Effector CD4-positive, alpha-beta T cell (primary cell): ENCODE results near the gene NOD2.

Experiments used
- DNase-seq: peaks from one replicate; pipeline ENCODE4 v3.0.0-alpha.2; 2020
- total RNA-seq: gene quantifications from one replicate; lab custom pipeline; 2026; lab: John Stamatoyannopoulos, UW

Gene NOD2
- 23.8 reads per million, percentile 51 among the genes with 10 or more reads in this experiment for total RNA-seq

GRCh38 chr16:50692999-50693781, at the start of gene NOD2:
Gene NOD2, plus strand, starts transcription at chr16:50693606. Its CDS starts 5,890 bp downstream, at chr16:50699496.
- DNase-seq = peak; percentile 16

GRCh38 chr16:50644245-50644644, 49.2 kb upstream of the NOD2 start:
- no peak for DNase-seq

- no peak for DNase-seq
These were observed 48.7 kb upstream of the NOD2 start for GRCh38 chr16:50644729-50645128.

- no peak for DNase-seq
These were observed 47.7 kb upstream of the NOD2 start for GRCh38 chr16:50645563-50646220.

GRCh38 chr16:50646345-50646744, 47.1 kb upstream of the NOD2 start:
- DNase-seq = no peak

GRCh38 chr16:50651835-50652438, 41.5 kb upstream of the NOD2 start:
- DNase-seq = no peak

GRCh38 chr16:50652836-50653425, 40.5 kb upstream of the NOD2 start:
- no peak for DNase-seq

- DNase-seq = no peak
These were observed 39.5 kb upstream of the NOD2 start for GRCh38 chr16:50653633-50654519.

- DNase-seq = no peak
These were observed 37.8 kb upstream of the NOD2 start for GRCh38 chr16:50655558-50656055.

GRCh38 chr16:50657241-50657640, 36.2 kb upstream of the NOD2 start:
- DNase-seq = no peak

GRCh38 chr16:50659806-50660205, 33.6 kb upstream of the NOD2 start:
- DNase-seq = no peak

GRCh38 chr16:50662306-50662940, 31.0 kb upstream of the NOD2 start:
- no peak for DNase-seq

- no peak for DNase-seq
These were observed 29.1 kb upstream of the NOD2 start for GRCh38 chr16:50664270-50664669.

- DNase-seq = peak; percentile 79
These were observed 28.1 kb upstream of the NOD2 start for GRCh38 chr16:50665128-50665878.

- DNase-seq = no peak
These were observed 26.5 kb upstream of the NOD2 start for GRCh38 chr16:50666658-50667496.

GRCh38 chr16:50667497-50668367, 25.7 kb upstream of the NOD2 start:
- DNase-seq = no peak

GRCh38 chr16:50668368-50669008, 24.9 kb upstream of the NOD2 start:
- DNase-seq = no peak

GRCh38 chr16:50669741-50670140, 23.7 kb upstream of the NOD2 start:
- no peak for DNase-seq
